Measurements from ENCODE around the gene MATN4. TPM values are rescaled to one million over a fixed set of nuclear protein-coding genes. Genes with fewer than 3 reads are reported as not detected.

MATN4 gene
- total and polyA plus RNA-seq, 10 donors = 0.19 to 0.52 TPM; not detected in 8

- no peak overlapping the region for H3K4me3 ChIP-seq
- intact Hi-C loops (cut with DNase I; ENCODE audit: low total_unique reads) = no loop called here
- H3K27ac ChIP-seq = no peak overlapping the region
- no peaks in the 10 kb centered on the region for H3K9me3 ChIP-seq
- 67 to 82% (median 76%) methylated on average over 3 of the region's 3 CpGs for WGBS, 5 donors
- DNase-seq = no peak
- no peaks in the 10 kb centered on the region for H3K4me1 ChIP-seq
- H3K36me3 ChIP-seq = no peaks in the 10 kb centered on the region
- TF ChIP-seq, protein P1, sequence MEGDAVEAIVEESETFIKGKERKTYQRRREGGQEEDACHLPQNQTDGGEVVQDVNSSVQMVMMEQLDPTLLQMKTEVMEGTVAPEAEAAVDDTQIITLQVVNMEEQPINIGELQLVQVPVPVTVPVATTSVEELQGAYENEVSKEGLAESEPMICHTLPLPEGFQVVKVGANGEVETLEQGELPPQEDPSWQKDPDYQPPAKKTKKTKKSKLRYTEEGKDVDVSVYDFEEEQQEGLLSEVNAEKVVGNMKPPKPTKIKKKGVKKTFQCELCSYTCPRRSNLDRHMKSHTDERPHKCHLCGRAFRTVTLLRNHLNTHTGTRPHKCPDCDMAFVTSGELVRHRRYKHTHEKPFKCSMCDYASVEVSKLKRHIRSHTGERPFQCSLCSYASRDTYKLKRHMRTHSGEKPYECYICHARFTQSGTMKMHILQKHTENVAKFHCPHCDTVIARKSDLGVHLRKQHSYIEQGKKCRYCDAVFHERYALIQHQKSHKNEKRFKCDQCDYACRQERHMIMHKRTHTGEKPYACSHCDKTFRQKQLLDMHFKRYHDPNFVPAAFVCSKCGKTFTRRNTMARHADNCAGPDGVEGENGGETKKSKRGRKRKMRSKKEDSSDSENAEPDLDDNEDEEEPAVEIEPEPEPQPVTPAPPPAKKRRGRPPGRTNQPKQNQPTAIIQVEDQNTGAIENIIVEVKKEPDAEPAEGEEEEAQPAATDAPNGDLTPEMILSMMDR (IDR thresholded peaks at IDR 0.05 in 8 of 11, conservative IDR thresholded peaks at IDR 0.05 in 3 of 11) = no peak
- no peak for TF ChIP-seq POLR2AphosphoS5 (IDR thresholded peaks at IDR 0.05)
- no peak for TF ChIP-seq POLR2A (IDR thresholded peaks at IDR 0.05)
- peaks cover 0 to 37% (median 0%) of the 10 kb centered on the region in 7 donors for H3K27me3 ChIP-seq (replicated peaks in 1 of 7)
Observed at GRCh38 chr20:45263556-45264266, 44.4 kb downstream of the MATN4 start.

GRCh38 chr20:45258664-45259063 lies 49.4 kb downstream of the MATN4 start:
- TF ChIP-seq, protein P1 (IDR thresholded peaks at IDR 0.05 in 8 of 11, conservative IDR thresholded peaks at IDR 0.05 in 3 of 11) = no peak
- no peak for TF ChIP-seq POLR2A (IDR thresholded peaks at IDR 0.05)
- no peak for TF ChIP-seq POLR2AphosphoS5 (IDR thresholded peaks at IDR 0.05)
- 46 to 62% (median 58%) methylated on average over 2 of the region's 2 CpGs for WGBS, 5 donors
- H3K27me3 ChIP-seq (replicated peaks in 1 of 7) = peaks cover 0 to 49% (median 0%) of the 10 kb centered on the region in 7 donors
- H3K9me3 ChIP-seq = no peaks in the 10 kb centered on the region
- intact Hi-C loops (cut with DNase I; ENCODE audit: low total_unique reads) = no loop called here
- no peak for DNase-seq
- no peaks in the 10 kb centered on the region for H3K36me3 ChIP-seq
- H3K4me3 ChIP-seq = no peak overlapping the region
- peaks cover 0 to 17% (median 4%) of the 10 kb centered on the region in 6 donors for H3K4me1 ChIP-seq
- no peak overlapping the region for H3K27ac ChIP-seq

- Histone ChIP-seq H3K4me3 (no peak overlapping the region), H3K4me1 (peaks cover 0 to 17% (median 4%) of the 10 kb centered on the region in 6 donors), H3K27ac (no peak overlapping the region), H3K27me3 (replicated peaks in 1 of 7) (peaks cover 0 to 53% (median 0%) of the 10 kb centered on the region in 7 donors), H3K9me3 (no peaks in the 10 kb centered on the region), H3K36me3 (no peaks in the 10 kb centered on the region)
- 79 to 98% (median 92%) methylated on average over 3 of the region's 3 CpGs for WGBS, 5 donors
- no peak for DNase-seq
- intact Hi-C loops (cut with DNase I; ENCODE audit: low total_unique reads) = no loop called here
- TF ChIP-seq POLR2A (IDR thresholded peaks at IDR 0.05) = no peak
- TF ChIP-seq POLR2AphosphoS5 (IDR thresholded peaks at IDR 0.05) = no peak
- TF ChIP-seq, protein P1 (IDR thresholded peaks at IDR 0.05 in 8 of 11, conservative IDR thresholded peaks at IDR 0.05 in 3 of 11) = no peak
Observed at GRCh38 chr20:45258259-45258658, 49.8 kb downstream of the MATN4 start.

DNA sequence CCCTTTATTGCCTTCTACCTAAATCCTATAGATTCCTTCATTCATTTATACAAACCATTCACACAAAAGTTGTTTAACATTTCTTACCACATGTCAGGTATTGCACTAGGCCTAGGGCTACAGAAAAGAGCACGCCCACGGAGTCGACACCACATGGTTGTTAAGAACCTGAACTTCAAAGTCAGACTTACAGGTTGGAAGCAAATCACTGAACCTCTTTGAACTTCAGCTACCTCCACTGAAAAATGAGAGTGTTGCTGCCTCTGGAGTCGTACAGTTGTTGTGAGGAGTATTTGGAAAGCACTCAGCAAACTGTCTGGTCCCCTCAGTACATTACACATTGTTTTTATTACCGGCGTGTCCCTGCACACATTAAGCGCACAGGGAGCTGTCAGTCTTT lies 50.4 kb downstream of the MATN4 start:
- Histone ChIP-seq H3K27ac (no peak overlapping the region), H3K27me3 (replicated peaks in 1 of 7) (peaks cover 0 to 59% (median 0%) of the 10 kb centered on the region in 7 donors), H3K9me3 (no peaks in the 10 kb centered on the region), H3K36me3 (no peaks in the 10 kb centered on the region), H3K4me1 (peaks cover 0 to 17% (median 4%) of the 10 kb centered on the region in 6 donors), H3K4me3 (no peak overlapping the region)
- WGBS, 5 donors = 85 to 90% (median 87%) methylated on average over 7 of the region's 7 CpGs
- intact Hi-C loops (cut with DNase I; ENCODE audit: low total_unique reads) = no loop called here
- TF ChIP-seq POLR2AphosphoS5 (IDR thresholded peaks at IDR 0.05) (no peak), POLR2A (IDR thresholded peaks at IDR 0.05) (no peak)
- TF ChIP-seq, protein P1 (IDR thresholded peaks at IDR 0.05 in 8 of 11, conservative IDR thresholded peaks at IDR 0.05 in 3 of 11) = no peak
- DNase-seq = no peak

Measured in spleen (tissue), 11 donors.